IMR-90 (cell line): ENCODE data around the gene EPHA5. TPM values are rescaled to one million over a fixed set of nuclear protein-coding genes. Genes with fewer than 3 reads are reported as not detected.

Experiments
- ATAC-seq: fragments of 200-7000 bp; cut with Tn5 transposase; 2 replicates; pipeline ENCODE4 v1.9.1; 2020; ENCODE audit warnings: low read depth, mild to moderate bottlenecking, moderate library complexity
- BruUV-seq: library from RNA; stranded (reverse); fragments of 400-500 nt; replicated peaks from 2 replicates; lab custom pipeline; 2021; lab: Mats Ljungman, UMichigan
- CTCF ChIA-PET: fragments of 300-600 bp; formaldehyde crosslinking; extraction: SDS; loops from one replicate; lab custom pipeline; 2021; ENCODE audit warnings: antibody characterized with exemption; lab: Yijun Ruan, JAX
- POLR2A ChIA-PET: fragments of 300-600 bp; sonication (Branson Sonifier 250); formaldehyde crosslinking; loops from one replicate; lab custom pipeline; 2022; ENCODE audit warnings: antibody characterized with exemption; ENCODE audit not compliant: unreplicated experiment; lab: Charles Lee
- DNase-seq: peaks from one replicate; pipeline ENCODE4 v3.0.0; 2013
- H2AFZ ChIP-seq: replicated peaks from 2 replicates; pipeline ENCODE3; 2013; ENCODE audit warnings: low read length, mild to moderate bottlenecking; ENCODE audit not compliant: poor library complexity
- H2AK5ac ChIP-seq: 2 replicates; pipeline ENCODE4 v1.6.1; 2013; ENCODE audit warnings: low read depth, low read length, inconsistent platforms
- H2AK9ac ChIP-seq: replicated peaks from 2 replicates; pipeline ENCODE3; 2013; ENCODE audit warnings: mild to moderate bottlenecking, low read depth, low read length, moderate library complexity; ENCODE audit not compliant: poor library complexity
- H2BK120ac ChIP-seq: 2 replicates; pipeline ENCODE4 v1.6.1; 2013; ENCODE audit warnings: low read depth, low read length, inconsistent platforms
- H2BK15ac ChIP-seq: 3 replicates; pipeline ENCODE4 v1.6.1; 2013; ENCODE audit warnings: low read depth, low read length, inconsistent platforms
- H2BK20ac ChIP-seq: 2 replicates; pipeline ENCODE4 v1.6.1; 2013; ENCODE audit warnings: low read depth, mild to moderate bottlenecking, inconsistent platforms, low read length, moderate library complexity
- H2BK5ac ChIP-seq: 2 replicates; pipeline ENCODE4 v1.6.1; 2013; ENCODE audit warnings: mild to moderate bottlenecking, low read depth, low read length, inconsistent platforms; ENCODE audit not compliant: poor library complexity, severe bottlenecking
- H3K14ac ChIP-seq: replicated peaks from 2 replicates; pipeline ENCODE4 v1.6.1; 2013; ENCODE audit warnings: low read depth, low read length, inconsistent platforms
- H3K18ac ChIP-seq: 2 replicates; pipeline ENCODE4 v1.6.1; 2013; ENCODE audit warnings: low read depth, low read length, control low read depth
- H3K23ac ChIP-seq: 2 replicates; pipeline ENCODE4 v1.6.1; 2013; ENCODE audit warnings: low read depth, low read length, inconsistent platforms
- H3K27ac ChIP-seq: 2 replicates; pipeline ENCODE4 v1.5.1; 2013; ENCODE audit warnings: mild to moderate bottlenecking, control low read depth, low read length; ENCODE audit not compliant: insufficient read depth
- H3K27me3 ChIP-seq: 2 replicates; pipeline ENCODE4 v1.6.1; 2013; ENCODE audit warnings: low read length; ENCODE audit not compliant: control insufficient read depth, insufficient read depth
- H3K36me3 ChIP-seq: 2 replicates; pipeline ENCODE4 v1.6.1; 2013; ENCODE audit warnings: low read length, mixed read lengths; ENCODE audit not compliant: control insufficient read depth, insufficient read depth
- H3K4ac ChIP-seq: 2 replicates; pipeline ENCODE4 v1.6.1; 2013; ENCODE audit warnings: low read depth, low read length, inconsistent platforms
- H3K4me1 ChIP-seq: 2 replicates; pipeline ENCODE4 v1.6.1; 2013; ENCODE audit warnings: low read length, mixed read lengths; ENCODE audit not compliant: control insufficient read depth, insufficient read depth
- H3K4me2 ChIP-seq: 2 replicates; pipeline ENCODE4 v1.6.1; 2013; ENCODE audit warnings: low read depth, mild to moderate bottlenecking, control low read depth, low read length, moderate library complexity
- H3K4me3 ChIP-seq: 2 replicates; pipeline ENCODE4 v1.5.1; 2013; ENCODE audit warnings: low read depth, mild to moderate bottlenecking, control low read depth, low read length, moderate library complexity; ENCODE audit not compliant: insufficient read depth
- H3K56ac ChIP-seq: 2 replicates; pipeline ENCODE4 v1.6.1; 2013; ENCODE audit warnings: low read length, inconsistent platforms; ENCODE audit not compliant: insufficient read depth; ENCODE audit errors: extremely low read depth
- H3K79me1 ChIP-seq, 2 experiments: 2 replicates each; pipeline ENCODE4 v1.6.1; 2013; ENCODE audit warnings: low read length in 2 of 2, inconsistent platforms in 1 of 2, low read depth in 1 of 2
- H3K9ac ChIP-seq: 2 replicates; pipeline ENCODE4 v1.6.1; 2013; ENCODE audit warnings: low read depth, low read length, control low read depth
- H3K9me1 ChIP-seq: 2 replicates; pipeline ENCODE4 v1.6.1; 2013; ENCODE audit warnings: low read length, inconsistent platforms; ENCODE audit not compliant: insufficient read depth
- H3K9me3 ChIP-seq: 2 replicates; pipeline ENCODE4 v1.6.1; 2013; ENCODE audit warnings: low read length; ENCODE audit not compliant: control insufficient read depth, insufficient read depth
- H4K20me1 ChIP-seq: 2 replicates; pipeline ENCODE4 v1.6.1; 2013; ENCODE audit warnings: low read length, inconsistent platforms; ENCODE audit not compliant: insufficient read depth
- H4K5ac ChIP-seq: 2 replicates; pipeline ENCODE4 v1.6.1; 2013; ENCODE audit warnings: mild to moderate bottlenecking, low read depth, low read length, control low read depth
- H4K8ac ChIP-seq, 2 experiments: 2 replicates each; pipeline ENCODE4 v1.6.1; 2013; ENCODE audit warnings: low read depth in 2 of 2, low read length in 2 of 2, control low read depth in 1 of 2, inconsistent platforms in 1 of 2
- H4K91ac ChIP-seq: 2 replicates; pipeline ENCODE4 v1.6.1; 2013; ENCODE audit warnings: low read depth, low read length, inconsistent platforms; ENCODE audit not compliant: insufficient read depth
- BHLHE40 ChIP-seq: fragments of 150-350 bp; IDR thresholded peaks from 2 replicates; pipeline ENCODE4 v1.6.1; 2016; ENCODE audit warnings: mild to moderate bottlenecking, low read depth, low read length
- CEBPB ChIP-seq: IDR thresholded peaks from 2 replicates; pipeline ENCODE4 v1.6.1; 2012; ENCODE audit warnings: low read depth, low read length, improper control_type of control experiment
- MAZ ChIP-seq: IDR thresholded peaks from 2 replicates; pipeline ENCODE4 v1.6.1; 2012; ENCODE audit warnings: low read depth, mild to moderate bottlenecking, low read length, improper control_type of control experiment, moderate library complexity, borderline replicate concordance
- MXI1 ChIP-seq: IDR thresholded peaks from 2 replicates; pipeline ENCODE4 v1.6.1; 2012; ENCODE audit warnings: low read depth, mild to moderate bottlenecking, low read length, moderate library complexity, borderline replicate concordance
- NFE2L2 ChIP-seq: fragments of 150-350 bp; IDR thresholded peaks from 2 replicates; pipeline ENCODE4 v1.6.1; 2016; ENCODE audit warnings: low read depth, mild to moderate bottlenecking, low read length
- RCOR1 ChIP-seq: IDR thresholded peaks from 2 replicates; pipeline ENCODE4 v1.6.1; 2012; ENCODE audit warnings: mild to moderate bottlenecking, low read length, improper control_type of control experiment; ENCODE audit not compliant: insufficient replicate concordance
- SMC3 ChIP-seq: fragments of 150-350 bp; IDR thresholded peaks from 2 replicates; pipeline ENCODE4 v1.6.1; 2016; ENCODE audit warnings: low read depth, mild to moderate bottlenecking, antibody characterized with exemption, low read length, moderate library complexity
- WGBS, 2 experiments: methylation state at CpG; one replicate each; pipeline versions ENCODE4 v1.1.5 to v1.1.7; 2013; ENCODE audit warnings: missing lambda C conversion rate in 2 of 2; ENCODE audit not compliant: insufficient read length in 1 of 2; ENCODE audit errors: extremely low coverage in 2 of 2; 5-methylcytosine and 5-hydroxymethylcytosine counted together
- dilution Hi-C: fragments of 300-500 bp; cut with HindIII; formaldehyde crosslinking; loops from one replicate; pipeline ENCODE4 v1.14.3; 2018; ENCODE audit warnings: low sequenced_read_pairs; ENCODE audit not compliant: unreplicated experiment
- in situ Hi-C: fragments of 300-500 bp; cut with MboI; formaldehyde crosslinking; loops from 3 replicates; pipeline ENCODE4 v1.14.3; 2019; ENCODE audit warnings: low sequenced_read_pairs, inconsistent platforms, mixed read lengths
- intact Hi-C: fragments of 100-400 bp; cut with micrococcal nuclease; formaldehyde crosslinking; loops from 2 replicates; pipeline ENCODE4 v1.10.0; 2022
- polyA plus RNA-seq, 3 experiments: library from polyadenylated mRNA; depleted of rRNA; stranded (reverse); fragments of >200 nt; gene quantifications; 2 replicates each; pipeline ENCODE4 v1.2.3, GENCODE V29; 2012; ENCODE audit warnings: low replicate concordance in 1 of 3
- total RNA-seq: library from RNA; depleted of rRNA; stranded (reverse); fragments of >200 nt; gene quantifications from 2 replicates; pipeline ENCODE4 v1.2.3, GENCODE V29; 2012
- TF ChIP-seq, protein P1 (sequence below): fragments of 150-350 bp; IDR thresholded peaks from 2 replicates; pipeline ENCODE4 v1.6.1; 2017; ENCODE audit warnings: mild to moderate bottlenecking, antibody characterized with exemption, low read length, low read depth
- TF ChIP-seq, protein P2 (sequence below): conservative IDR thresholded peaks from 2 replicates; pipeline ENCODE4 v1.5.1; 2012; ENCODE audit warnings: mild to moderate bottlenecking, low read depth, low read length, improper control_type of control experiment

The EPHA5 gene
- total and polyA plus RNA-seq, 2 of the 4 experiments (the other 2 are of a cell fraction): 0.07 to 0.18 TPM

GRCh38 chr4:65407483-65407882 is 262.8 kb downstream of the EPHA5 start:
- H3K18ac ChIP-seq: no peak overlapping the region
- no peaks in the 10 kb centered on the region for H3K79me1 ChIP-seq
- no peak overlapping the region for H3K4me3 ChIP-seq
- in situ Hi-C loops (no loop called here), dilution Hi-C loops (no loop called here), intact Hi-C loops (no loop called here)
- no peak overlapping the region for H2BK20ac ChIP-seq
- peaks cover 3% of the 10 kb centered on the region; the same call in 1 of the 2 replicates for H3K9me3 ChIP-seq
- H3K23ac ChIP-seq: no peak overlapping the region
- H3K14ac ChIP-seq: no peak overlapping the region
- H4K20me1 ChIP-seq: no peaks in the 10 kb centered on the region
- H2AK9ac ChIP-seq: no peak overlapping the region
- H3K36me3 ChIP-seq: no peaks in the 10 kb centered on the region
- H3K27me3 ChIP-seq: no peaks in the 10 kb centered on the region
- no peak overlapping the region for H4K91ac ChIP-seq
- TF ChIP-seq MAZ (no peak), SMC3 (no peak), RCOR1 (no peak), NFE2L2 (no peak), BHLHE40 (no peak), CEBPB (no peak), MXI1 (no peak)
- TF ChIP-seq, protein P1, sequence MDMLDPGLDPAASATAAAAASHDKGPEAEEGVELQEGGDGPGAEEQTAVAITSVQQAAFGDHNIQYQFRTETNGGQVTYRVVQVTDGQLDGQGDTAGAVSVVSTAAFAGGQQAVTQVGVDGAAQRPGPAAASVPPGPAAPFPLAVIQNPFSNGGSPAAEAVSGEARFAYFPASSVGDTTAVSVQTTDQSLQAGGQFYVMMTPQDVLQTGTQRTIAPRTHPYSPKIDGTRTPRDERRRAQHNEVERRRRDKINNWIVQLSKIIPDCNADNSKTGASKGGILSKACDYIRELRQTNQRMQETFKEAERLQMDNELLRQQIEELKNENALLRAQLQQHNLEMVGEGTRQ: no peak
- TF ChIP-seq, protein P2, sequence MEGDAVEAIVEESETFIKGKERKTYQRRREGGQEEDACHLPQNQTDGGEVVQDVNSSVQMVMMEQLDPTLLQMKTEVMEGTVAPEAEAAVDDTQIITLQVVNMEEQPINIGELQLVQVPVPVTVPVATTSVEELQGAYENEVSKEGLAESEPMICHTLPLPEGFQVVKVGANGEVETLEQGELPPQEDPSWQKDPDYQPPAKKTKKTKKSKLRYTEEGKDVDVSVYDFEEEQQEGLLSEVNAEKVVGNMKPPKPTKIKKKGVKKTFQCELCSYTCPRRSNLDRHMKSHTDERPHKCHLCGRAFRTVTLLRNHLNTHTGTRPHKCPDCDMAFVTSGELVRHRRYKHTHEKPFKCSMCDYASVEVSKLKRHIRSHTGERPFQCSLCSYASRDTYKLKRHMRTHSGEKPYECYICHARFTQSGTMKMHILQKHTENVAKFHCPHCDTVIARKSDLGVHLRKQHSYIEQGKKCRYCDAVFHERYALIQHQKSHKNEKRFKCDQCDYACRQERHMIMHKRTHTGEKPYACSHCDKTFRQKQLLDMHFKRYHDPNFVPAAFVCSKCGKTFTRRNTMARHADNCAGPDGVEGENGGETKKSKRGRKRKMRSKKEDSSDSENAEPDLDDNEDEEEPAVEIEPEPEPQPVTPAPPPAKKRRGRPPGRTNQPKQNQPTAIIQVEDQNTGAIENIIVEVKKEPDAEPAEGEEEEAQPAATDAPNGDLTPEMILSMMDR: no peak
- H3K4ac ChIP-seq: no peak overlapping the region
- H2BK15ac ChIP-seq: no peak overlapping the region
- no peak overlapping the region for H2AK5ac ChIP-seq
- no peaks in the 10 kb centered on the region for H3K9me1 ChIP-seq
- no peak overlapping the region for H3K9ac ChIP-seq
- DNase-seq (no peak), ATAC-seq (no peak)
- no peak overlapping the region for H4K5ac ChIP-seq
- POLR2A ChIA-PET: no interaction called here
- no peak overlapping the region for H2BK5ac ChIP-seq
- WGBS, 2 experiments: no CpG with 5 or more reads among the region's 4 CpGs
- no peak overlapping the region for H2AFZ ChIP-seq
- no TSS peak for BruUV-seq
- no peak overlapping the region for H4K8ac ChIP-seq
- no peak overlapping the region for H3K27ac ChIP-seq
- CTCF ChIA-PET: no interaction called here
- no peaks in the 10 kb centered on the region for H3K4me1 ChIP-seq
- H3K56ac ChIP-seq: no peak overlapping the region
- H3K4me2 ChIP-seq: no peak overlapping the region
- H2BK120ac ChIP-seq: no peak overlapping the region
